ENCODE measurements around the gene TUBGCP6.

DNA sequence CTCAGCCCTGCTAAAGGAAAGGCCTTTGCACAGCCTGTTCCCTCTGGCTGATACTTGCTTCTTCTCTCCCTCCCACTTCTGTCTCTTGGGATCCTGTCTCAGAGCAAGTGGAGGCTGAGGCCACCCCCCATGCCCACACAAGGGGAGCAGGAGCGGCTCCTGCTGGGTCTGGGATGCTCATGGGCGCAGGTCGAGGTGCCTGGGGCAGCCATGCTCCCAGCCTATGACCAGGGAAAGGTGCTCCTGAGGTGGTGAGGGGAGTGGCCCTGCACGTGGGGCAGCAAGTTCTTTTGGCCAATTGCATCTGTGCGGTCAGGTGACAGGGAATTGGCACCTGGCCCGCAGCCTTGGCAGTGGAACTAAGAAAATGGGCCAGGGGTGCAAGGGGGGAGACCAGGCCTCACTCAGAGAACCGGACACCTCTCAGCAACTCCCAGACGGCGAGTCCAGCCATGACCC, 23.9 kb upstream of the TUBGCP6 start:
- TF ChIP-seq, protein P1, sequence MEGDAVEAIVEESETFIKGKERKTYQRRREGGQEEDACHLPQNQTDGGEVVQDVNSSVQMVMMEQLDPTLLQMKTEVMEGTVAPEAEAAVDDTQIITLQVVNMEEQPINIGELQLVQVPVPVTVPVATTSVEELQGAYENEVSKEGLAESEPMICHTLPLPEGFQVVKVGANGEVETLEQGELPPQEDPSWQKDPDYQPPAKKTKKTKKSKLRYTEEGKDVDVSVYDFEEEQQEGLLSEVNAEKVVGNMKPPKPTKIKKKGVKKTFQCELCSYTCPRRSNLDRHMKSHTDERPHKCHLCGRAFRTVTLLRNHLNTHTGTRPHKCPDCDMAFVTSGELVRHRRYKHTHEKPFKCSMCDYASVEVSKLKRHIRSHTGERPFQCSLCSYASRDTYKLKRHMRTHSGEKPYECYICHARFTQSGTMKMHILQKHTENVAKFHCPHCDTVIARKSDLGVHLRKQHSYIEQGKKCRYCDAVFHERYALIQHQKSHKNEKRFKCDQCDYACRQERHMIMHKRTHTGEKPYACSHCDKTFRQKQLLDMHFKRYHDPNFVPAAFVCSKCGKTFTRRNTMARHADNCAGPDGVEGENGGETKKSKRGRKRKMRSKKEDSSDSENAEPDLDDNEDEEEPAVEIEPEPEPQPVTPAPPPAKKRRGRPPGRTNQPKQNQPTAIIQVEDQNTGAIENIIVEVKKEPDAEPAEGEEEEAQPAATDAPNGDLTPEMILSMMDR (IDR thresholded peaks at IDR 0.05), result no peak
- TF ChIP-seq EP300 (IDR thresholded peaks at IDR 0.05) (no peak), POLR2AphosphoS5 (IDR thresholded peaks at IDR 0.05) (no peak)

All from stomach (tissue), 4 donors.